Activated CD4-positive, alpha-beta T cell treated with anti-CD3 and anti-CD28 coated beads for 36 hours (primary cell): ENCODE results near the gene VWC2. TPM values are rescaled to one million over a fixed set of nuclear protein-coding genes. Genes with fewer than 3 reads are reported as not detected.
"Not testable (repeated sequence)": the region's sequence is repeated elsewhere in the genome, so short reads cannot be mapped to it uniquely, and the experiment has no call there.

Source experiments
- ATAC-seq: fragments of 200-7000 bp; cut with Tn5 transposase; one replicate; pipeline ENCODE4 v1.10.0; 2021; ENCODE audit warnings: mild to moderate bottlenecking, moderate library complexity
- CTCF ChIA-PET: fragments of 350-600 bp; sonication (Branson Sonifier 250); formaldehyde crosslinking; loops from one replicate; lab custom pipeline; 2021; ENCODE audit warnings: antibody characterized with exemption; lab: Charles Lee
- POLR2A ChIA-PET: fragments of 350-600 bp; sonication (Branson Sonifier 250); formaldehyde crosslinking; loops from one replicate; lab custom pipeline; 2021; ENCODE audit warnings: antibody characterized with exemption, inconsistent platforms; lab: Charles Lee
- DNase-seq: peaks from one replicate; pipeline ENCODE4 v3.0.0-alpha.2; 2020
- H3K27ac Mint-ChIP-seq: one replicate; pipeline ENCODE4 v1.8.0; 2021; ENCODE audit warnings: mixed read lengths
- H3K27me3 Mint-ChIP-seq: one replicate; pipeline ENCODE4 v1.8.0; 2021; ENCODE audit warnings: mixed read lengths
- H3K36me3 Mint-ChIP-seq: one replicate; pipeline ENCODE4 v1.8.0; 2021; ENCODE audit warnings: low read depth, mixed read lengths
- H3K4me1 Mint-ChIP-seq: one replicate; pipeline ENCODE4 v1.8.0; 2021; ENCODE audit warnings: mixed read lengths
- H3K4me3 Mint-ChIP-seq: one replicate; pipeline ENCODE4 v1.8.0; 2021; ENCODE audit warnings: mild to moderate bottlenecking, moderate library complexity, mixed read lengths
- H3K9me3 Mint-ChIP-seq: one replicate; pipeline ENCODE4 v1.8.0; 2021; ENCODE audit warnings: low read depth, mixed read lengths
- intact Hi-C, 2 experiments: fragments of 100-400 bp; cut with DNase I in 1 of 2; cut with micrococcal nuclease in 1 of 2; formaldehyde crosslinking; loops; one replicate each; pipeline versions ENCODE4 v1.14.2 to v1.15.1; 2022 to 2024; cut with DNase I, micrococcal nuclease
- total RNA-seq, 2 experiments: library from RNA; stranded (reverse); gene quantifications; one replicate each; pipeline ENCODE4 v1.2.3, GENCODE V29; 2021

VWC2 gene
- total RNA-seq, 2 experiments from 2014 or later, result not detected

DNA sequence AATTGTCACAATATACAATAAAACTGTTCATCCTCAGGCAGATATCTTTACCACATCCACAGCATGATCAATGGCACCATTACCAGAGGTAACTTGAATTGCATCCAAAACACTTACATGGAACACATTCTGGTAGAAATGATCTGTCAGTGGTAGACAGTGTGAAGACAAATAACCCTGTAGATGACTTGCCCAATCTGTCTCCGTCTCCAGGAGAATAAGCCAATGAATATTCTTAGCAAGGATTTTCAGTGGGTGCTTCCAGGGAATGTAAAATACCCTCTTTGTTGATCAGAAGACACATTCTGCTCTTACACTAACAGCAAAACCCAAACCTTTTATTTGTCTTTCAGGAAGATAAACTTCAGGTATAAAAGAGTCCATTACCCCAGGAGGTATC, 43.8 kb downstream of the VWC2 start:
- Mint-ChIP-seq H3K27me3 (peaks cover 10% of the 10 kb centered on the region), H3K36me3 (no peaks in the 10 kb centered on the region), H3K27ac (no peak overlapping the region), H3K9me3 (no peaks in the 10 kb centered on the region), H3K4me3 (no peak overlapping the region), H3K4me1 (no peaks in the 10 kb centered on the region)
- DNase-seq (no peak), ATAC-seq (no peak)
- intact Hi-C loops, result no loop called here
- ChIA-PET CTCF (no interaction called here), POLR2A (no interaction called here)

DNA sequence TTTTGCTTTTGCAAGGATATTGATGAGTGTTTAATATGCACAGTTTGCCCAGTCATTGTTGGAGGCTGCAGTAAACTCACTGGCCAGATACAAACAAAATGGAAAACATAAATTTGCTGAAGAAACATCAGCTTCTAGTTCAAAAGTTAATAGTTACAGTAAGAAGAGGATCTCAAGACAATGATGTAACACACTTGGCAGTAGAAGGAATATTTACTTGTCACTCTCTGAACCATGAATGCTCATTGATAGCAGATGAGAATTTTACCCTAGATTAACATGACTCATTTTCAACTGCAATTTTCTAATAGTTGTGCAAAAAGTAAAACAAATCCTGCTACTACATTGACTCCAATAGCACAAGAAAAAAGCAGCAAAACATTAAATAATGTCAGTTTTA, 47.7 kb downstream of the VWC2 start:
- DNase-seq (no peak), ATAC-seq (no peak)
- H3K36me3 Mint-ChIP-seq, result no peaks in the 10 kb centered on the region
- H3K4me1 Mint-ChIP-seq, result no peaks in the 10 kb centered on the region
- peaks cover 2% of the 10 kb centered on the region for H3K9me3 Mint-ChIP-seq
- no peak overlapping the region for H3K27ac Mint-ChIP-seq
- POLR2A ChIA-PET, result no interaction called here
- peaks cover 9% of the 10 kb centered on the region for H3K27me3 Mint-ChIP-seq
- no peak overlapping the region for H3K4me3 Mint-ChIP-seq
- intact Hi-C loops, result no loop called here
- CTCF ChIA-PET, result no interaction called here

DNA sequence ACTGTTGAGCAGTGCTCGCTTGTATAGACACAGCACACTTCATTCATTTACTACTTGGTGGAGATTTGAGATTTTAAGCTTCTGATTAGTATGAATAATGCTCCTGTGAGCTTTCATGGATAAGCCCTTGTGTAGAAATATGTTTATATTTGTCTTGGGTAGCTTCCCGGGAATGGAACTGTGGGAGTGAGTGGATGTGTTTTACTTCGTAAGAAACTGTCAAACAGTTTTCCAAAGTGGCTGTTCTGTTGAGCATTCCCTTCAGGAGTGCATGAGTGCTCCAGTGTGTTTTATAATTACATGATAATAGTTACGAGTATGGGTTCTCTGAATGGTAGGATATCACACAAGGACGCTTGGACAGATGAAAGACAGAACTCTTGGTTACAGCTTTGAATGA, 49.4 kb downstream of the VWC2 start:
- peaks cover 7% of the 10 kb centered on the region for H3K27me3 Mint-ChIP-seq
- H3K36me3 Mint-ChIP-seq, result no peaks in the 10 kb centered on the region
- no peak for ATAC-seq
- intact Hi-C loops, result no loop called here
- CTCF ChIA-PET, result no interaction called here
- no peak overlapping the region for H3K27ac Mint-ChIP-seq
- H3K4me3 Mint-ChIP-seq, result no peak overlapping the region
- H3K4me1 Mint-ChIP-seq, result no peaks in the 10 kb centered on the region
- POLR2A ChIA-PET, result no interaction called here
- H3K9me3 Mint-ChIP-seq, result peaks cover 2% of the 10 kb centered on the region
- no peak for DNase-seq

DNA sequence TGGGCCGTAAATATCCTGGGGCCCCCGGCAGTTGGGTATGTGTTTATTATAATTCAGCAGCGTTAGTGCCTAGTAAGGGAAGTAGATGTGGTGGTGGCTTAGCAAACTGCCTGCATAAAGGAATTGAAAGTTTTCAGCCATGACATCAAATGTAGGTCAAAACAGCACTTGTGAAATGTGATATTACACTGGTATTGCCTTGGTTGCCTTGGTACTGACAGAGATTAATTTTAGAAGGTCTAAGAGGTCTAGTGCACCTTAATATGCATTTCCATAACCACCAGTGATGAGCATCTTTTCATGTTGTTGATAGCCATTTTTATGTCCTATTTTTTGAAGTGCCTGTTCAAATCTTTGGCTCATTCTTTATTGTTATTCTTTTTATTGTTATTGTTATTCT, 50.1 kb downstream of the VWC2 start:
- DNase-seq, result no peak

DNA sequence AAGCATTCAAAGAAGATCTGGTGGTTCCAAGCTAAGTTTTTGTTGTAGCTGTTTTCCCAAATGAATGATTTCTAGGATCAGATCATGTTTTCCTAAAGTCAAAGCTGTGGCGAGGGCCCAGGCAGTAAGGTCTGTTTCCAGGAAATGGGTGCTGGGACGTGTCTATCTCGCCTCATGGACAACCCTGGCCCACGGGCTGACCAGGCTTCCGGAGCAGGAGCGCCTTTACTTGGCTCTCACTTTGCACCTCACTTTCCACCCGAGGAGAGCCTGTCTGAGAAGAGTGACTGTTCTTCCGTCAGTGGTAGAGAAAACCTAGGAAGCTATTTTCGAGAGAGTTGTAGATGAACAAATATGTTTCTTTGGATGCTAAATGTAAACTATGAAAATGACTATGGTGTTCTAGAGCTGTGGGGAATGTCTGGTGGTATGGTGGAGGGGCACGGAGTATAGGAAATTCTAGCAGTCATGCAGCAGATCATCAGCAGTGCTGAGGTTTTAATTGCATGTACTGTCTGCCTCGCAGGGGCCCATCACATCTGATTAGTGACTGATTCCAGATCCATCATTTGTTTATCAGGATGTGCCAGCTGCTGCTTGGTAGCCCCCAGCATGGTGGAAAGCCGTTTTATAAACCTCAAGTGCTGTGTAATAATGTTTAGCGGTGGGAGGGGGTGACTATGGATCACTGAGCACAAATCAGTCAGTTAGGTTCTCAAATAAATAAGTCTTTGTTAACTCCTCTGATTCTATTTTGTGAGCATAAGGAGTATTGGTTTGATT, 66.6 kb downstream of the VWC2 start:
- H3K27ac Mint-ChIP-seq, result no peak overlapping the region
- H3K27me3 Mint-ChIP-seq, result no peaks in the 10 kb centered on the region
- no peaks in the 10 kb centered on the region for H3K9me3 Mint-ChIP-seq
- no peak for ATAC-seq
- H3K4me3 Mint-ChIP-seq, result no peak overlapping the region
- DNase-seq, result no peak
- intact Hi-C loops, result no loop called here
- H3K36me3 Mint-ChIP-seq, result no peaks in the 10 kb centered on the region
- ChIA-PET POLR2A (no interaction called here), CTCF (no interaction called here)
- H3K4me1 Mint-ChIP-seq, result no peaks in the 10 kb centered on the region

More for the DNA sequence above, 50.1 kb downstream of the VWC2 start:
- H3K4me1 Mint-ChIP-seq, result no peaks in the 10 kb centered on the region
- ChIA-PET POLR2A (no interaction called here), CTCF (no interaction called here)
- H3K36me3 Mint-ChIP-seq, result no peaks in the 10 kb centered on the region
- peaks cover 7% of the 10 kb centered on the region for H3K27me3 Mint-ChIP-seq
- no peak overlapping the region for H3K27ac Mint-ChIP-seq
- peaks cover 2% of the 10 kb centered on the region for H3K9me3 Mint-ChIP-seq
- H3K4me3 Mint-ChIP-seq, result no peak overlapping the region
- ATAC-seq, result no peak
- intact Hi-C loops, result no loop called here

DNA sequence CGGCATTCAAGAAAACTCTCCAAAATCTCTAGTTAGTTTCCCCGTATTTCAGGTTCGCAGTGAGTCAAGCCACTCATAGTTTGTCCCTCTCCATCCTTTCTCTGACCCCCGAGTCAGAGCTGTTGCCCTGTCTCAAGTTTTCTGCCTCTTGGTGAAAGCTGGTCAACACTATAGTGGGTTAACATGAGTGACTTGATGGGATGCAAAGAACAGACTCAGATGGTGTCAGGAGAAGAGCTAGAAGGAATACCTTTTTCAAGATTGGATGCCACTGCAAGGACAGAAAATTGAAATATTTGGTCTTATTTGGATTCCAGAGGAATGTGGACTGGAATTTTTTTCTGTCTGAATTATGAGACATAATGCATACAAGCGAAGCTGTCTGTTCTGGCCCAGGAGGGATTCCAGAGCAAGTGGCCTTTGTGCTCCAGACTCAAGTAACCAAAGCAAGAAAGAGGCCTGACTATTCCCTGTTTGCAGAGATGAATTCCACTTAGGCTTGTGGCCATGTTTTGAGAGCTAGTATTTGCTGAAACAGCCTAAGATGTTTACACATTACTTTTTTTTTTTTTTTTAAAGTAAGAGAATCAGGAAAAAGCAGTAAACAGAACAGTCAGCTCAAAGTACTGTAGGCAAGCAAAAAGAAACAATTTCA, 67.4 kb downstream of the VWC2 start:
- Mint-ChIP-seq H3K36me3 (no peaks in the 10 kb centered on the region), H3K9me3 (no peaks in the 10 kb centered on the region), H3K4me1 (peaks cover 6% of the 10 kb centered on the region), H3K27ac (no peak overlapping the region), H3K27me3 (peaks cover 2% of the 10 kb centered on the region), H3K4me3 (no peak overlapping the region)
- ATAC-seq, result no peak
- no peak for DNase-seq
- POLR2A ChIA-PET, result no interaction called here
- intact Hi-C loops, result no loop called here
- CTCF ChIA-PET, result interaction anchor here (1.0 kb wide), 1 partner anchor 60 kb away, joined by 4 read pairs; no protein-coding TSS in a partner anchor

DNA sequence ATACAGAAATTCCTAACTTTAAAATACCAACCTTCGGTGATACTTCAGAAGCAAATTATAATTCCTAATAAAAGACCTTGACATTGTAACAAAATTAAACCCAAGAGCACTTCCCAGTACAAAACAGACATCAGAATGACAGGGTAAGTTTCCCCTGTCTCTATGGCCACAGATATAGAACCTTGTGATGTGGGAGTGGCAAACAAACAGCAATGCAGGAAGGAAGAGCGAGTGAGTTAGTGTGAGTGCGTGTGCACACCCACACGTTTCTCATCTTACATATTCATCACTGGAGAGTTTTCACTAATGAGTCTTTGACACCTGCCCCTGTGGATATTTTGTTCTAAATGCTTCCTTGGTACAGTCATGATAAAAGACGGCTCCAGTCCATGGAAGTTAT, 72.2 kb downstream of the VWC2 start:
- Mint-ChIP-seq H3K9me3 (no peaks in the 10 kb centered on the region), H3K27me3 (peaks cover 2% of the 10 kb centered on the region), H3K27ac (no peak overlapping the region), H3K4me3 (no peak overlapping the region), H3K36me3 (no peaks in the 10 kb centered on the region), H3K4me1 (peaks cover 6% of the 10 kb centered on the region)
- ATAC-seq (peak; percentile 70), DNase-seq (no peak)
- POLR2A ChIA-PET, result no interaction called here
- CTCF ChIA-PET, result no interaction called here
- intact Hi-C loops, result no loop called here

DNA sequence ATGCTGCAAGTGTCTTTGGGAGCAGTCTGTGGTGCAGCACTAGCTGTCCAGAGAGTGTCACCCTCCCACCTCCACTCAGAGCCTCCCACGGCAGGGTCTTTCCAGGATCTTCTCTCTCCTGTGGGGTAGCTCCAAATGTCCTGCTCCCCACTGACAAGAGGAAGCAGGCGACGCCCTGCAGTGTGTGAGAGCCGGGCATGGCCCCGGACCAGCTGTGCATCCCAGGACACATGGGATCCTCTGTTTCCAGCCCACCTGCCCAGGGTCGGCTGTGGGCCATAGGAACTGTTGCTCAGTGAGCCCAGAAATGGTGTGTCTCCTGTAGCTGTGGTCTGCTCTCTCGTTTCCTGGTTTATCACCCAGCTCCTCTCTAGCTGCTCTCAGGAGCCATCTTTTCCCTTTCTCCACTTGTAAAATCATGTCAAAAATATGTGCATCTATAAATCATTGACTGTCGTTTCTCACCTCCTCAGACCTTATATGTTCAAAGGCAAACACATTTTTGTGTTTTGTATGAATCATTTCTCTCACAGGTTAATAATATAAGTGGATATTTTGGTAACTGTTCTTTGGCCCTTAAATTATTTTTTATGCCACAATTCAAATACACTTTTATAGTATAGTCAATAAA, 74.9 kb downstream of the VWC2 start:
- DNase-seq (no peak), ATAC-seq (no peak)
- Mint-ChIP-seq H3K27me3 (peaks cover 2% of the 10 kb centered on the region), H3K27ac (no peak overlapping the region), H3K9me3 (no peaks in the 10 kb centered on the region), H3K36me3 (no peaks in the 10 kb centered on the region), H3K4me3 (no peak overlapping the region), H3K4me1 (peaks cover 6% of the 10 kb centered on the region)
- CTCF ChIA-PET, result no interaction called here
- POLR2A ChIA-PET, result interaction anchor here (0.6 kb wide), 1 partner anchor 499 kb away, joined by 3 read pairs; no protein-coding TSS in a partner anchor
- intact Hi-C loops, result no loop called here

DNA sequence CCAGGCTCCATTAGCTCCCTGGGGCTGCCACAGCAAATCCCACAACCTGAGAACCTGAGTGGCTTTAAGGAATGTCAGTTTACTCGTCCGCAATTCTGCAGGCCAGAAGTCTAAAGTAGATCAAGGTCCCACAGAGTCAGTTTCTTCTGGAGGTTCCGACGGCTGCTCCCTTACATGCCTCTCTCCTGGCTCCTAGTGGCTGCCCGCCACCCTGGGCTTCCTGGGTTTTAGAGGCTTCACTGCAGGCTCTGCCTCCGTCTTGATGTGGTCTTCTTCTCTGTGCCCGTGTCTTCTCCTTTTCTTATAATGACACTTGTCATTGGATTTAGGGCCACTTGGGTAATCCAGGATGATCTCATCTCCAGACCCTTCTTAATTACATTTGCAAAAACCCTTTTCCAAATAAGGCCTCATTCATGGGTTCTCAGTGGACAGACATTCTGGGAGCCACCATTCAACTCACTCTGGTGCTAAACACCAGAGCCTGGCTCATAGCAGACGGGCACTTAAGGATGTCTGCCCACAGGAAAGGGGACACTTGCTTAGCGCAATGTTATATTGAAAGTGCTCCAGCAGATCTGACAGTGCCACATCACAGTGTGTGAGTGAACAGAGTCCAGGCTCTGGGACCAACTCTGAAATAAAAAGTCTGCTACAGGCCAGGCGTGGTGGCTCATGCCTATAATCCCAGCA, 77.6 kb downstream of the VWC2 start:
- H3K4me1 Mint-ChIP-seq, result no peaks in the 10 kb centered on the region
- ATAC-seq, result no peak
- intact Hi-C loops, result loop anchor here in 1 of 2 experiments (5.0 kb wide), 1 partner anchor 1904 kb away; the partner anchor contains the start of gene PKD1L1
- DNase-seq, result no peak
- H3K4me3 Mint-ChIP-seq, result no peak overlapping the region
- POLR2A ChIA-PET, result no interaction called here
- no peaks in the 10 kb centered on the region for H3K36me3 Mint-ChIP-seq
- CTCF ChIA-PET, result interaction anchor here (0.7 kb wide), 1 partner anchor 410 kb away, joined by 3 read pairs; no protein-coding TSS in a partner anchor
- H3K27me3 Mint-ChIP-seq, result no peaks in the 10 kb centered on the region
- no peak overlapping the region for H3K27ac Mint-ChIP-seq
- no peaks in the 10 kb centered on the region for H3K9me3 Mint-ChIP-seq

DNA sequence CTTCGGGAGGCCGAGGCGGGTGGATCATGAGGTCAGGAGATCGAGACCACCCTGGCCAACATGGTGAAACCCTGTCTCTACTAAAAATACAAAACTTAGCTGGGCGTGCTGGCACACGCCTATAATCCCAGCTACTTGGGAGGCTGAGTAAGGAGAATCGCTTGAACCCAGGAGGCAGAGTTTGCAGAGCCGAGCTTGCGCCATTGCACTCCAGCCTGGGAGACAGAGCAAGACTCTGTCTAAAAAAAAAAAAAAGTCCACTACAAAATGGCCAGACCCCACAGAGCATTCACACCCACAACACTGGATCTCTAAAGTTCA, 78.1 kb downstream of the VWC2 start:
- CTCF ChIA-PET, result interaction anchor here (0.6 kb wide), 1 partner anchor 20 kb away, joined by 3 read pairs; no protein-coding TSS in a partner anchor
- H3K27me3 Mint-ChIP-seq, POLR2A ChIA-PET, ATAC-seq, H3K4me3 Mint-ChIP-seq, H3K36me3 Mint-ChIP-seq, DNase-seq, H3K4me1 Mint-ChIP-seq, H3K27ac Mint-ChIP-seq, H3K9me3 Mint-ChIP-seq: not testable (repeated sequence)
- intact Hi-C loops, result loop anchor here in 1 of 2 experiments (5.0 kb wide), 1 partner anchor 1904 kb away; the partner anchor contains the start of gene PKD1L1
